Panc1 (cell line): Measurements from ENCODE around the gene CSTF2T. TPM values are rescaled to one million over a fixed set of nuclear protein-coding genes. Genes with fewer than 3 reads are reported as not detected.

Experiments used
- ATAC-seq: fragments of 200-7000 bp; cut with Tn5 transposase; 2 replicates; pipeline ENCODE4 v1.9.1; 2020; ENCODE audit warnings: mild to moderate bottlenecking, moderate library complexity
- BruUV-seq: library from RNA; stranded (reverse); fragments of 400-500 nt; replicated peaks from 2 replicates; lab custom pipeline; 2021; lab: Mats Ljungman, UMichigan
- CTCF ChIA-PET: fragments of 300-600 bp; sonication (Branson Sonifier 250); formaldehyde crosslinking; loops from one replicate; lab custom pipeline; 2022; ENCODE audit warnings: antibody characterized with exemption; lab: Charles Lee
- POLR2A ChIA-PET: fragments of 300-600 bp; sonication (Branson Sonifier 250); formaldehyde crosslinking; loops from one replicate; lab custom pipeline; 2022; ENCODE audit warnings: antibody characterized with exemption; lab: Charles Lee
- DNase-seq: peaks from one replicate; pipeline ENCODE4 v3.0.0-alpha.2; 2010; ENCODE audit warnings: low read depth, low spot score
- H3K27ac ChIP-seq: 2 replicates; pipeline ENCODE4 v1.5.1; 2011; ENCODE audit warnings: mild to moderate bottlenecking, low read length, inconsistent platforms
- H3K27me3 ChIP-seq: fragments of 200-500 bp; sonication (Bioruptor generic); 2 replicates; pipeline ENCODE4 v1.6.0; 2014; ENCODE audit warnings: low read length, inconsistent platforms; ENCODE audit not compliant: control insufficient read depth, insufficient read depth
- H3K36me3 ChIP-seq: fragments of 200-500 bp; sonication (Bioruptor generic); 2 replicates; pipeline ENCODE4 v1.5.1; 2014; ENCODE audit warnings: inconsistent platforms, mild to moderate bottlenecking, low read length, moderate library complexity; ENCODE audit not compliant: control insufficient read depth, insufficient read depth
- H3K4me1 ChIP-seq: 2 replicates; pipeline ENCODE4 v1.5.1; 2011; ENCODE audit warnings: inconsistent platforms, mild to moderate bottlenecking, low read length, moderate library complexity; ENCODE audit not compliant: control insufficient read depth, insufficient read depth
- H3K4me3 ChIP-seq, 2 experiments: 2 replicates each; pipeline ENCODE4 v1.5.1; 2011 to 2012; ENCODE audit warnings: low read depth in 2 of 2, low read length in 2 of 2, mild to moderate bottlenecking in 2 of 2, inconsistent platforms in 1 of 2, moderate library complexity in 1 of 2
- H3K9me3 ChIP-seq: fragments of 200-500 bp; sonication (Bioruptor generic); 2 replicates; pipeline ENCODE4 v1.5.1; 2014; ENCODE audit warnings: low read depth, mild to moderate bottlenecking, inconsistent platforms, low read length, moderate library complexity; ENCODE audit not compliant: control insufficient read depth, insufficient read depth
- POLR2AphosphoS5 ChIP-seq: IDR thresholded peaks from 2 replicates; pipeline ENCODE4 v1.6.1; 2012; ENCODE audit warnings: mild to moderate bottlenecking, low read depth, low read length, moderate library complexity
- SIN3A ChIP-seq: IDR thresholded peaks from 2 replicates; pipeline ENCODE4 v1.6.1; 2012; ENCODE audit warnings: low read depth, mild to moderate bottlenecking, low read length, moderate library complexity, borderline replicate concordance; ENCODE audit not compliant: insufficient read depth
- TCF7L2 ChIP-seq: IDR thresholded peaks from 2 replicates; pipeline ENCODE4 v1.6.1; 2011; ENCODE audit warnings: mild to moderate bottlenecking, low read depth, low read length, inconsistent platforms
- in situ Hi-C: cut with HindIII; loops from 2 replicates; pipeline ENCODE4 v1.10.0; 2016; ENCODE audit warnings: low sequenced_read_pairs, low pct_unique_long_range_greater_than_20kb
- intact Hi-C: fragments of 100-400 bp; cut with micrococcal nuclease; formaldehyde crosslinking; loops from one replicate; pipeline ENCODE4 v1.10.0; 2022; ENCODE audit not compliant: unreplicated experiment
- total RNA-seq: library from RNA; stranded (reverse); gene quantifications from one replicate; pipeline ENCODE4 v1.2.1, GENCODE V29; 2021; ENCODE audit not compliant: unreplicated experiment
- TF ChIP-seq, protein P1 (sequence below): fragments of 450-650 bp; IDR thresholded peaks from 2 replicates; pipeline ENCODE4 v1.5.1; 2017; ENCODE audit warnings: mild to moderate bottlenecking
- TF ChIP-seq, protein P2 (sequence below), 2 experiments: IDR thresholded peaks; 2 replicates each; pipeline ENCODE4 v1.6.1; 2011 to 2012; ENCODE audit warnings: low read depth in 2 of 2, control low read depth in 1 of 2, low read length in 1 of 2, mild to moderate bottlenecking in 1 of 2, moderate library complexity in 1 of 2; ENCODE audit not compliant: insufficient read depth in 1 of 2

The CSTF2T gene
- total RNA-seq, 1 experiment from 2014 or later: 20.8 TPM

DNA sequence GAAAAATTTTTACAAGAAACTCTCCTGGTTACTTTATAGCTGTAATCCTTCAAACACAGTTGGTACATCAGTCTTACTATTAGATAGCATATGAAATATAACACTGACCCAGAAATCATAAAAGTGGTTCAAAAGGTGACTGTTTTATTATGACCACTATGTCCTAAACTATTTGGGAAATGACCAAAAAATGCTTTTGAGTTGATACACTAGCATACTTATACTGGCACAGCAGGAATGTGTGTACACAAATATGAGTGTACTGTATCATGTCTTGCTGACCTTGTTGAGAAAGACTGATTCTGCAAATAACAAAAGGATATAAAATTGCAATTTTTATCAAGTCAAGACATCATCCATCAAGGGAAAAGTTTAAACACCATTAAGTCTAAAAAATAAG lies 24.3 kb downstream of the CSTF2T start:
- CTCF ChIA-PET: no interaction called here
- peaks cover 5% of the 10 kb centered on the region; the same call in 1 of the 2 replicates for H3K9me3 ChIP-seq
- no peaks in the 10 kb centered on the region for H3K4me1 ChIP-seq
- POLR2A ChIA-PET: no interaction called here
- H3K27me3 ChIP-seq: 0 out of 2 replicates have a peak, but pooled peaks cover 2% of the 10 kb centered on the region
- BruUV-seq: no TSS peak
- intact Hi-C loops: no loop called here
- no peak for TF ChIP-seq TCF7L2
- TF ChIP-seq, protein P1, sequence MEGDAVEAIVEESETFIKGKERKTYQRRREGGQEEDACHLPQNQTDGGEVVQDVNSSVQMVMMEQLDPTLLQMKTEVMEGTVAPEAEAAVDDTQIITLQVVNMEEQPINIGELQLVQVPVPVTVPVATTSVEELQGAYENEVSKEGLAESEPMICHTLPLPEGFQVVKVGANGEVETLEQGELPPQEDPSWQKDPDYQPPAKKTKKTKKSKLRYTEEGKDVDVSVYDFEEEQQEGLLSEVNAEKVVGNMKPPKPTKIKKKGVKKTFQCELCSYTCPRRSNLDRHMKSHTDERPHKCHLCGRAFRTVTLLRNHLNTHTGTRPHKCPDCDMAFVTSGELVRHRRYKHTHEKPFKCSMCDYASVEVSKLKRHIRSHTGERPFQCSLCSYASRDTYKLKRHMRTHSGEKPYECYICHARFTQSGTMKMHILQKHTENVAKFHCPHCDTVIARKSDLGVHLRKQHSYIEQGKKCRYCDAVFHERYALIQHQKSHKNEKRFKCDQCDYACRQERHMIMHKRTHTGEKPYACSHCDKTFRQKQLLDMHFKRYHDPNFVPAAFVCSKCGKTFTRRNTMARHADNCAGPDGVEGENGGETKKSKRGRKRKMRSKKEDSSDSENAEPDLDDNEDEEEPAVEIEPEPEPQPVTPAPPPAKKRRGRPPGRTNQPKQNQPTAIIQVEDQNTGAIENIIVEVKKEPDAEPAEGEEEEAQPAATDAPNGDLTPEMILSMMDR: no peak
- TF ChIP-seq, protein P2, sequence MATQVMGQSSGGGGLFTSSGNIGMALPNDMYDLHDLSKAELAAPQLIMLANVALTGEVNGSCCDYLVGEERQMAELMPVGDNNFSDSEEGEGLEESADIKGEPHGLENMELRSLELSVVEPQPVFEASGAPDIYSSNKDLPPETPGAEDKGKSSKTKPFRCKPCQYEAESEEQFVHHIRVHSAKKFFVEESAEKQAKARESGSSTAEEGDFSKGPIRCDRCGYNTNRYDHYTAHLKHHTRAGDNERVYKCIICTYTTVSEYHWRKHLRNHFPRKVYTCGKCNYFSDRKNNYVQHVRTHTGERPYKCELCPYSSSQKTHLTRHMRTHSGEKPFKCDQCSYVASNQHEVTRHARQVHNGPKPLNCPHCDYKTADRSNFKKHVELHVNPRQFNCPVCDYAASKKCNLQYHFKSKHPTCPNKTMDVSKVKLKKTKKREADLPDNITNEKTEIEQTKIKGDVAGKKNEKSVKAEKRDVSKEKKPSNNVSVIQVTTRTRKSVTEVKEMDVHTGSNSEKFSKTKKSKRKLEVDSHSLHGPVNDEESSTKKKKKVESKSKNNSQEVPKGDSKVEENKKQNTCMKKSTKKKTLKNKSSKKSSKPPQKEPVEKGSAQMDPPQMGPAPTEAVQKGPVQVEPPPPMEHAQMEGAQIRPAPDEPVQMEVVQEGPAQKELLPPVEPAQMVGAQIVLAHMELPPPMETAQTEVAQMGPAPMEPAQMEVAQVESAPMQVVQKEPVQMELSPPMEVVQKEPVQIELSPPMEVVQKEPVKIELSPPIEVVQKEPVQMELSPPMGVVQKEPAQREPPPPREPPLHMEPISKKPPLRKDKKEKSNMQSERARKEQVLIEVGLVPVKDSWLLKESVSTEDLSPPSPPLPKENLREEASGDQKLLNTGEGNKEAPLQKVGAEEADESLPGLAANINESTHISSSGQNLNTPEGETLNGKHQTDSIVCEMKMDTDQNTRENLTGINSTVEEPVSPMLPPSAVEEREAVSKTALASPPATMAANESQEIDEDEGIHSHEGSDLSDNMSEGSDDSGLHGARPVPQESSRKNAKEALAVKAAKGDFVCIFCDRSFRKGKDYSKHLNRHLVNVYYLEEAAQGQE (IDR thresholded peaks at IDR 0.05; ENCODE audit: insufficient read depth in 1 of 2, low read depth in 2 of 2, low read length in 1 of 2): no peak
- TF ChIP-seq POLR2AphosphoS5: no peak
- no peak for TF ChIP-seq SIN3A
- ATAC-seq (no peak), DNase-seq (no peak)
- H3K27ac ChIP-seq: no peak overlapping the region
- in situ Hi-C loops: no loop called here
- no peaks in the 10 kb centered on the region for H3K36me3 ChIP-seq
- H3K4me3 ChIP-seq: no peak overlapping the region

DNA sequence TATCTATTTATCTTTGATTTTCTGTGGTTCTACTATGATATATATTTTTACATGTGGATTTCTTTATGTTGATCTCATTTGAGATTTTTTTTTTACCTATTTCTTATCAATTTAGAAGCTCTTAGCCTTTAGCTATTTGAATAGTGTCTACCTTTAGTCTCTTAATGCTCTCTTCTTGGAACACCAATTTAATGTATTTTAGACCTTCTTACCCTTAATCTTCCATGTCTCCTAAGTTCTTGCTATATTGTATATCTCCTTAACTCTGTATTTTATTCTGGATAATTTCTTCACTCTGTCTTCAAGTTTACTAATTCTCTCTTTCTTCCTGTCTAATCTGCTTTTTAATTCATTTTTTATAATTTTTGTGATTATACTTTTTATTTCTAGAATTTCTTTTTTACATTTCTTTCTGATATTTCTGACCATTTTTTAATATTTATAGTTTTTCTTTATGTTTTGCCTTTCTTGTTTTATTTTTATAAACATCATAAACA lies 27.3 kb downstream of the CSTF2T start:
- TF ChIP-seq POLR2AphosphoS5: no peak
- TF ChIP-seq, protein P2 (IDR thresholded peaks at IDR 0.05; ENCODE audit: insufficient read depth in 1 of 2, low read depth in 2 of 2, low read length in 1 of 2): no peak
- no peak for TF ChIP-seq SIN3A
- TF ChIP-seq, protein P1: no peak
- TF ChIP-seq TCF7L2: no peak
- no peak for DNase-seq
- no peaks in the 10 kb centered on the region for H3K4me1 ChIP-seq
- ChIA-PET POLR2A (no interaction called here), CTCF (no interaction called here)
- no peak for ATAC-seq
- H3K4me3 ChIP-seq: no peak overlapping the region
- no peaks in the 10 kb centered on the region for H3K27me3 ChIP-seq
- no peak overlapping the region for H3K27ac ChIP-seq
- peaks cover 5% of the 10 kb centered on the region; the same call in 1 of the 2 replicates for H3K9me3 ChIP-seq
- H3K36me3 ChIP-seq: no peaks in the 10 kb centered on the region
- no TSS peak for BruUV-seq
- in situ Hi-C loops (no loop called here), intact Hi-C loops (no loop called here)
